ENCODE data around the gene SLC51B. TPM values are rescaled to one million over a fixed set of nuclear protein-coding genes. Genes with fewer than 3 reads are reported as not detected.
"Not testable (repeated sequence)": the region's sequence is repeated elsewhere in the genome, so short reads cannot be mapped to it uniquely, and the experiment has no call there.

The SLC51B gene
- total RNA-seq, 1 experiment from 2014 or later, result 0.24 TPM

DNA sequence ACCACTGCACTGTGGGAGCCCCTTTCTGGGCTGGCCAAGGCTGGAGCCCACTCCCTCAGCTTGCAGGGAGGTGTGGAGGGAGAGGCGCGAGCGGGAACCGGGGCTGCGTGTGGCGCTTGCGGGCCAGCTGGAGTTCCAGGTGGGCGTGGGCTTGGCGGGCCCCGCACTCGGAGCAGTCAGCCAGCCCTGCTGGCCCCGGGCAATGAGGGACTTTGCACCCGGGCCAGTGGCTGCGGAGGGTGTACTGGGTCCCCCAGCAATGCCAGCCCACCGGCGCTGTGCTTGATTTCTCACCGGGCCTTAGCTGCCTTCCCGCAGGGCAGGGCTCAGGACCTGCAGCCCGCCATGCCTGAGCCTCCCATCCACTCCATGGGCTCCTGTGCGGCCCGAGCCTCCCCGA is 29.8 kb downstream of the SLC51B start:
- DNase-seq (ENCODE audit: low read depth, low spot score); in situ Hi-C loops (cut with HindIII; ENCODE audit: low pct_unique_long_range_greater_than_20kb, low sequenced_read_pairs): not testable (repeated sequence)

DNA sequence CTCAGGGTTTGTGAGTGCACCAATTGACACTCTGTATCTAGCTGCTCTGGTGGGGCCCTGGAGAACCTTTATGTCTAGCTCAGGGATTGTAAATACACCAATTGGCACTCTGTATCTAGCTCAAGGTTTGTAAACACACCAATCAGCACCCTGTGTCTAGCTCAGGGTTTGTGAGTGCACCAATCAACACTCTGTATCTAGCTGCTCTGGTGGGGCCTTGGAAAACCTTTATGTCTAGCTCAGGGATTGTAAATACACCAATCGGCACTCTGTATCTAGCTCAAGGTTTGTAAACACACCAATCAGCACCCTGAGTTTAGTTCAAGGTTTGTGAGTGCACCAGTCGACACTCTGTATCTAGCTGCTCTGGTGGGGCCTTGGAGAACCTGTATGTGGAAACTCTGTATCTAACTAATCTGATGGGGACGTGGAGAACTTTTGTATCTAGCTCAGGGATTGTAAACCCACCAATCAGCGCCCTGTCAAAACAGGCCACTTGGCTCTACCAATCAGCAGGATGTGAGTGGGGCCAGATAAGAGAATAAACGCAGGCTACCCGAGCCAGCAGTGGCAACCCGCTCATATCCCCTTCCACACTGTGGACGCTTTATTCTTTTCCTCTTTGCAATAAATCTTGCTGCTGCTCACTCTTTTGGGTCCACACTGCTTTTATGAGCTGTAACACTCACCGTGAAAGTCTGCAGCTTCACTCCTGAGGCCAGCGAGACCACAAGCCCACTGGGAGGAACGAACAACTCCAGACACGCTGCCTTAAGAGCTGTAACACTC is 30.6 kb downstream of the SLC51B start:
- DNase-seq (ENCODE audit: low read depth, low spot score); in situ Hi-C loops (cut with HindIII; ENCODE audit: low pct_unique_long_range_greater_than_20kb, low sequenced_read_pairs): not testable (repeated sequence)

DNA sequence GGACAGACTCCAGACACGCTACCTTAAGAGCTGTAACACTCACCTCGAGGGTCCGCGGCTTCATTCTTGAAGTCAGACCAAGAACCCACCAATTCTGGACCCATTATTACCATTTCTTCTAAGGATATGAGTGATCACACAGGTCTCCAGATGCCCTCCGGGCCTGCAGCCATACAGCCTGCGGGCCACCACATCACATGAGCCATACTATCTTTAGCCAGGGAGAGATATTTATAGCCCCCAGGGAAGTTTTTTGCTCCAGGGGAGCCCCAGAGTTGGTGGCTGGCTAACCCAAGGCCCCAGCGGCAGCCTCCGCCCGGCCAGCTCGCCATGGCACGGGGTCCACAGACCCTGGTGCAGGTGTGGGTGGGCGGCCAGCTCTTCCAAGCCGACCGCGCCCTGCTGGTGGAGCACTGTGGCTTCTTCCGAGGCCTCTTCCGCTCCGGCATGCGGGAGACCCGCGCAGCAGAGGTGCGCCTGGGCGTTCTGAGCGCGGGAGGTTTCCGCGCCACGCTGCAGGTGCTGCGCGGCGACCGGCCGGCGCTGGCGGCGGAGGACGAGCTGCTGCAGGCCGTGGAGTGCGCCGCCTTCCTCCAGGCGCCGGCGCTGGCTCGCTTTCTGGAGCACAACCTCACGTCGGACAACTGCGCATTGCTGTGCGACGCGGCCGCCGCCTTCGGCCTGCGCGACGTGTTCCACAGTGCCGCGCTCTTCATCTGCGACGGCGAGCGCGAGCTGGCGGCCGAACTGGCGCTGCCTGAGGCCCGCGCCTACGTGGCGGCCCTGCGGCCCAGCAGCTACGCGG is 31.5 kb downstream of the SLC51B start, which contains the start of gene KBTBD13:
TSS of gene KBTBD13 (plus strand) at position 261 of the 805 bp plus-strand sequence. CDS start at position 331, 70 bp downstream.
- no peak for DNase-seq (ENCODE audit: low read depth, low spot score)
- in situ Hi-C loops (cut with HindIII; ENCODE audit: low pct_unique_long_range_greater_than_20kb, low sequenced_read_pairs), result no loop called here

DNA sequence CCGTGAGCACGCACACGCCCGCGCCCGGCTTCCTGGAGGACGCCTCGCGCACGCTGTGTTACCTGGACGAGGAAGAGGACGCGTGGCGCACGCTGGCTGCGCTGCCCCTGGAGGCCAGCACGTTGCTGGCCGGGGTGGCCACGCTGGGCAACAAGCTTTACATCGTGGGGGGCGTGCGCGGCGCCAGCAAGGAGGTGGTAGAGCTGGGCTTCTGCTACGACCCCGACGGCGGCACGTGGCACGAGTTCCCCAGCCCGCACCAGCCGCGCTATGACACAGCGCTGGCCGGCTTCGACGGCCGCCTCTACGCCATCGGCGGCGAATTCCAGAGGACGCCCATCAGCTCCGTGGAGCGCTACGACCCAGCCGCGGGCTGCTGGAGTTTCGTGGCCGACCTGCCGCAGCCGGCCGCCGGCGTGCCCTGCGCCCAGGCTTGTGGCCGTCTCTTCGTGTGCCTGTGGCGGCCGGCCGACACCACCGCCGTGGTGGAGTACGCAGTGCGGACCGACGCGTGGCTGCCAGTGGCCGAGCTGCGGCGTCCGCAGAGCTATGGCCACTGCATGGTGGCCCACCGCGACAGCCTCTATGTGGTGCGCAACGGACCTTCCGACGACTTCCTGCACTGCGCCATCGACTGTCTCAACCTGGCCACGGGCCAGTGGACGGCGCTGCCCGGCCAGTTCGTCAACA is 32.2 kb downstream of the SLC51B start:
- in situ Hi-C loops (cut with HindIII; ENCODE audit: low pct_unique_long_range_greater_than_20kb, low sequenced_read_pairs), result no loop called here
- DNase-seq (ENCODE audit: low read depth, low spot score), result no peak

DNA sequence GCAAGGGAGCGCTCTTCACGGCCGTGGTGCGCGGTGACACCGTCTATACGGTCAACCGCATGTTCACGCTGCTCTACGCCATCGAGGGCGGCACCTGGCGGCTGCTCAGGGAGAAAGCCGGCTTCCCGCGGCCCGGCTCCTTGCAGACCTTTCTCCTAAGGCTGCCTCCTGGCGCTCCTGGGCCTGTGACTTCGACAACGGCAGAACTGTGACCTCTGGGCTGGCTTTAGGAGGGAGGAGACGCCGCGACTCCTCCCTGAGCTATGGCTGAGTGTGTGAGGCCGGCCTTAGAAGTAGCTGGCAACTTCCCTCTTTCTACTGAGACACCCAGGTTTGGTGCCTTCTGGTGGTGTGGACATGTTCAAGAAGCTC is 32.8 kb downstream of the SLC51B start:
- in situ Hi-C loops (cut with HindIII; ENCODE audit: low pct_unique_long_range_greater_than_20kb, low sequenced_read_pairs), result no loop called here
- no peak for DNase-seq (ENCODE audit: low read depth, low spot score)

DNA sequence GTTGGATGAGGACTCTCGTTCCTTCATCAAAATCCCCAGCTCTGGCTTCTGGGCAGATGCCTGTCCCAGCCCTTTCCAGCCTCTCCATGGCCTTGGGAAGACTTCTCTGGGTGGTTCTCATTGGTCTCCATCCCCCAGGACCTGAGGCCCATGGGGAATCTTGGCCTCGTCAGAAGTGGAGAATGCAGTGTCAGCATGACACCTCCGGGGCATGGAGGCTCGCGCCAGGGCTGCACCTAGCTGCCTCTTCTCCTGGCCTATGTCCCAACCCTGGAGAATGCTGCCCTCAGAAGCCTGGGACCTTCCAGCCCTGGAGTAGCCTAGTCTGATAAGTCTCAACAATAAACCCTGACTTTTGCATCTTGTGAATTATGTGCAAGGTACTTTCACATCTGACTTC is 34.4 kb downstream of the SLC51B start:
- DNase-seq (ENCODE audit: low read depth, low spot score), result no peak
- in situ Hi-C loops (cut with HindIII; ENCODE audit: low pct_unique_long_range_greater_than_20kb, low sequenced_read_pairs), result no loop called here

DNA sequence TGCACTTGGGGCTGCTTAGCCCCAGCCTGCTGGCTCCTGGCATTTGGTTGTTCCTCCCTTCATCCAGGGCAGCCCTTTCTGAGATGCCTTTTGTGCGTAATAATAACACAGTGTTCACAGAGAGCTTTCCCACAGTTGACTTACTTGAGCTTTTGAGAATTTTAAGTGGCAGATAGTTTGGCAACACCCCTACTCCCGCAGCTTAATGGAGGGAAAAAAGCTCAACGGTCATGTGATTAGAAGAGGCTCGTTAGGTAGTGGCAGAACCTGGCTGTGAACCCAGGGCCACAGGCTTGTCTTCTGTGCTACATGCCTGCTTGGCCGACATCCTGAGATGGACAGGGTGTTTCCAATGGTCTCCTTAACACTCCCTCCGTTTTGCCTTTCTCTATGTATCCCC is 36.1 kb downstream of the SLC51B start:
- in situ Hi-C loops (cut with HindIII; ENCODE audit: low pct_unique_long_range_greater_than_20kb, low sequenced_read_pairs), result no loop called here
- DNase-seq (ENCODE audit: low read depth, low spot score), result no peak

DNA sequence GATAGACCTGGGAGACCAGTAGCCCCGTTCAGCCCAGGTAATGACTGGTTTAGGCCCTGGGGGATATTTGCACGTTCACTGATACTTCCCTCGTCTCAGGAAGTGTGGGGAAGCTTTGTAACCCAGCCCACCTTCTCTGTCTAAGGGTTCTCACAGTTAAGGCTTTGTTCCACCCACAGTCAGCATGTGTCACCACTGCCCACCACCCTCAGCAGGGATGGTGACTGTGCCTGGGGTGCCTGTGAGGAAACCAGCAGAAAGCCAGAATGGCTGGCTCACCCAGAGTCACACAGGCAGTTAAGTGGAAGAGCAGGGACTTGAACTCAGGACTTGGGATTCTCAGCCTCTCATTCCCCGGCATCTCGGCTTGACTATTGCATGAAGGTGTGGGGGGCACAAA is 36.6 kb downstream of the SLC51B start:
- in situ Hi-C loops (cut with HindIII; ENCODE audit: low pct_unique_long_range_greater_than_20kb, low sequenced_read_pairs), result no loop called here

DNA sequence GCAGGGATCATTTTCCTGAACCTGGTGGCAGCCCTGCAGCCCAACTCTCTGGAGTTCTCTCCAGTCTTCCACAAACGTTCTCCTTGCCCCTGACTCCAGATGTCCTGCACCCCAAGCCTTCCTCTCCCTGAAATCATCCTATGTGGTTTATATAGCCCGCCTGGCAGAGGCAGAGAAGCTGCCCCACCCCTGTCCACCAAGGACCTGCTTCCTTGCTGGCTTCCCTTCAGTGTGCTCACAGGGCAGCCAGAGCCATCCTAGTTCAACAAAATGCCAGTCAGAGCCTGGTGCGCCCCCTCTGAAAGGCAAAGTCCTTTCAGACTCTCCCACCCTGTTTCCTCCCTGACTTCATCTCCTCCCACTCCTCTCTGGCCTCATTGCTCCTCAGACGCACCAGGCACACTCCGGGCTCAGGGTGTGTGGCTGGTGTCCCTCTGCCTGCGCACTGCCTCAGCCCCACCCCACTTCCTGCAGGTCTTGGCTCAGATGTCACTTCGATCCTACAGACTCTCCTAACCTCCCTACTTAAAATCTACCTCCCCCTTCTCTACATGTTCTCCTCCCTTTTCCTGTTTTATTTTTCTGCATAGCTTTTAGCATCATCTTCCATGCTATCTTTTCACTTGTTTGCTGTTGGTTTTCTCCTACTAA is 37.2 kb downstream of the SLC51B start:
- DNase-seq (ENCODE audit: low read depth, low spot score), result no peak

More for the DNA sequence above, 36.6 kb downstream of the SLC51B start:
- no peak for DNase-seq (ENCODE audit: low read depth, low spot score)

DNA sequence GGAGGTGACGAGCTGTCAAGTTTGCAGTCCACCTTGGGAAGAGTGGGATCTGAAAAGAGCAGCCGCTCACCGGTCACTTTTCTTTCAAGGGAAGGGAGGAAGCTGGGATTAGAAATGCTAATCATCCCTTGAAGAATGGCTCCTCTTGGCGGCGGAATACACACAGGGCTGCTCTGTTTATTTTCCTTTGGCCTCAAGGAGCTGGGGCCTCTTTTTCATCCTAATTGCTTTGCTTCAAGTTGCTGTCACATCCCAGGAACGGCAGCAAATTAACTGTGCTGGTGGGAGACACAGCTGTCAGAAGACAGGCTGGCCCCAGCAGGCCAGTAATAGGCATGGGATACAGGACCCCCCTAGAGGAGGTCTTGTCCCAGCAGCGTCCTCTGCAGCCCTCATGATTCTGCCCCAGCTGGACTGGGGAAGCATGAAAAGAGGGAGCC is 38.1 kb downstream of the SLC51B start:
- in situ Hi-C loops (cut with HindIII; ENCODE audit: low pct_unique_long_range_greater_than_20kb, low sequenced_read_pairs), result no loop called here
- DNase-seq (ENCODE audit: low read depth, low spot score), result peak; percentile 54

More for the DNA sequence above, 37.2 kb downstream of the SLC51B start:
- in situ Hi-C loops (cut with HindIII; ENCODE audit: low pct_unique_long_range_greater_than_20kb, low sequenced_read_pairs), result no loop called here

DNA sequence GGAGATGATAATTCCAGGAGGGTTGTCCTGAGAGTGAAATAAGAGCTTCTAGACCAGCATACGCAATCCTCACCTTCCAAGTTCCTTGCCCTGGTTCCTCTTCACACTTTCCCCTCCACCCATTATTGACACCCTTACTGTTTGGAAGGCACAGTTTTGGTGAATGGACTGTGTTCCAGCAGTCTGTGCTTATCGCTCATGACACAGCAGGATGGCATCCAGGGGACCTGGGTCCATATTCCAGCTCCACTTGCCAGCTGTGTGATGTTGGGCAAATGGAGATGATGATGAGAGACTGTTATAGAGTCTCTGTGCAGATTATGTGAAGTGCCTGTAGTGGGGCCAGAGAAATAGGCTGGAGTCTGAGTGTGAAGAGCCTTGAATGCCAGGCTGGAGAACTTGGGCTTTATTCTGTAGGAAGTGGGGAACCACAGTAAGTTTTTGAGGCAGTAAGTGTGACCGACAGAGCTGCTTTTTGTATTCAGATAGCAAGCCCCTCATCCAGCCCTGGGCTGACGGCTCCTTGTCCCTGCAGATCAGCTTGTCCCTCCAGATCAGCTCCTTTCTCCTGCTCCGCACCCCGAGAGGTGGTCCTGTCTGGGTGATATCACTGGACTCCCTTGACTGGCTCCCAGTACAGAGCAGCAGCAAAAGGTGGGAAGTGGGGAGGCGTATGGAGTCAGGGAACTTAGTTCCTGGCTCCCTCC is 39.5 kb downstream of the SLC51B start:
- no peak for DNase-seq (ENCODE audit: low read depth, low spot score)
- in situ Hi-C loops (cut with HindIII; ENCODE audit: low pct_unique_long_range_greater_than_20kb, low sequenced_read_pairs), result no loop called here

DNA sequence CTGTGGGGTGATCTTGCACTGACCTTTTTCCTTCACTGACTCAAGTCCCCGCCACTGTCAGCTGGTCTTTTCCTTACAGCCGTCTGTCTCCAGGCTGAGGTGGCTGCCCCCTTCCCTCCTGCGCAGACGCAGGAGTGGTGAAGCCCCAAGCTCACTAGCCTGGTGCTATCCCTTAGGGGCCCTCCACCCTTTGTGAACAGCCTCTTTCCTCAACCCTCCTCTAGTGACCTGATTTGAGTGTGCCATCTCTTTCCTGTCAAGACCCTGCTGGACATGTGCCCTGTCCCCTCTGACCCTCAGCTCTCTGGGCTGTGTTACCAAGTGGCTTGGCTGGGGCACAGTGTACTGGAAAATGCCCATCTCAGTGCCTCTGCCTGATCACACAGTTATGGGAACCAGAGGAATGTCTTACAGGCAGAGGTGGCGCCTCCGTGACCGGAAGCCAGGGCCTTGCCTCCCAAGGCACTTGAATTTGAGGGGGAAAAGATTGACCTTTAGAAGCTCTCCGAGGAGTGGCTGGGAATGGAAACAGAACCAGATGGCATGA is 40.1 kb downstream of the SLC51B start:
- in situ Hi-C loops (cut with HindIII; ENCODE audit: low pct_unique_long_range_greater_than_20kb, low sequenced_read_pairs), result no loop called here
- no peak for DNase-seq (ENCODE audit: low read depth, low spot score)

DNA sequence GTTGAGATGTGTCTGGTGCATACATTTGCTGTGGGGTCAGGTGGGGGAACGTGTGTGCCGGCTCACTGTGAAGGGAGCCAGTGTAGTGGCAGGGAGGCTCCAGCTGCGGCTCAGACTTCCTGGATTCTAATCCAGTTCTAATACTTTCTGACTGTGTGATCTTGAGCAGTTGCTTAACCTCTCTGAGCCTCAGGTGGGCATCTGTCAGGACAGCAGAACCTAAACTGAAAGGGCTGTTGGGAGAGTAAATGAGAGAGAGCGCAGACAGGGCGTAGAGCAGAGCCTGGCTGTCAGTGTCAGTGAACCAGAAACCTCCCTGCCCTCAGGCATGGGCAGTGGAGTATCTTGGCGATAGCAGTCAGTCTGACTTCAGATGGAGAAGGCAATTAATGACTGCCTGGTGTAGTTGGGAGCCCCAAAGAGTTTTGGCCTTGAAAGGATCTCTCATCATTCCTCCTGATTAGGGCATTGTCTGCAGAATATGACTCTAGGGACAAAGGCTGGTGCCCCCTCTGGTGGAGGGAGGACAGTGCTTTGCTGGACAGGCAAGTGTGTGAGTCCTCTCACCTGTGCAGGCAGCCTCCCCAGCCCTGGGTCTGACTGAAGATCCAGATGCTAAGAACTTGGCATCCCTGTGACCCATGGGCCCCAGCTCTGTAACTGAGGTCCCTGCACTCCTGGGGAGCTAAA is 40.9 kb downstream of the SLC51B start:
- in situ Hi-C loops (cut with HindIII; ENCODE audit: low pct_unique_long_range_greater_than_20kb, low sequenced_read_pairs), result no loop called here
- DNase-seq (ENCODE audit: low read depth, low spot score), result peak; percentile 57

DNA sequence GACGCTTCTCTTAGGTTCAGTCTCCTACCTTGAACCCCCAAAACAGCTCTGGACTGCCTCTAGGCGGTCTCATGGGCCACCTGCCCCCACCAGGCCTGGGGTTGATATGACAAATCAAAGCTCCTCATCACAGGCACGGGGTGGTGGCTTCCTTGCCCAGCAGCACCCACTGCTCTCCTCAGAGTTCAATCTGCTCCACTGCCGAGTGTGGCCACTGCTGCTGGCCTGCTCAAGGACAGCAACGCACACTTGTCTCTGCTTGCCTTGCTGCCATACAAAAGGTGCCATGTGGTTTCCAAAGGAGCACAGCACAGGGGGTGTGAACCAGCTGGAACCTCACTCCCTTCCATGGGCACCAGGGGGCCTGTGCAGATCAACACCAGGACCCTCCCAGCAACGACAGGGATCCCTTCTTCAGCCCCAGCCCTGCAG is 41.5 kb downstream of the SLC51B start:
- in situ Hi-C loops (cut with HindIII; ENCODE audit: low pct_unique_long_range_greater_than_20kb, low sequenced_read_pairs), result no loop called here
- DNase-seq (ENCODE audit: low read depth, low spot score), result peak; percentile 45

DNA sequence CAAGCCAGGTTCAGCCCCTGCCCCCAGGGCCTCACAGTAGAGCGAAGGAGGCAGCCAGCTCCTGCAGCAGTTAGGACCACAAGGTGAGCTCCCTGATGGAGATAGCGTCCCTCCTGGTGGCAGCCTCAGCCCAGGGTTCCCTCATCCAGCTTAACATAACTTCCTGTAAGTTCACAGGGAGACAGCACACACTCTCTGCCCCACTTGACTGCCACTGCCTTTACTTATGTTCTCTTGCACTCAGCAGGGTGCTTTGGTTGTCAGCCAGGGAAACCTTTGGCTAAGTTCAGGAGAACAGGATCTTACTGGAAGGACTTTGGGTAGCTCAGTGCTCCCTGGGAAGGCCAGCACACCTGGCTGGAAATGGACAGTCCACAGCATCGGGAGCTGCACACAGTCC is 42.2 kb downstream of the SLC51B start:
- in situ Hi-C loops (cut with HindIII; ENCODE audit: low pct_unique_long_range_greater_than_20kb, low sequenced_read_pairs), result no loop called here
- no peak for DNase-seq (ENCODE audit: low read depth, low spot score)

DNA sequence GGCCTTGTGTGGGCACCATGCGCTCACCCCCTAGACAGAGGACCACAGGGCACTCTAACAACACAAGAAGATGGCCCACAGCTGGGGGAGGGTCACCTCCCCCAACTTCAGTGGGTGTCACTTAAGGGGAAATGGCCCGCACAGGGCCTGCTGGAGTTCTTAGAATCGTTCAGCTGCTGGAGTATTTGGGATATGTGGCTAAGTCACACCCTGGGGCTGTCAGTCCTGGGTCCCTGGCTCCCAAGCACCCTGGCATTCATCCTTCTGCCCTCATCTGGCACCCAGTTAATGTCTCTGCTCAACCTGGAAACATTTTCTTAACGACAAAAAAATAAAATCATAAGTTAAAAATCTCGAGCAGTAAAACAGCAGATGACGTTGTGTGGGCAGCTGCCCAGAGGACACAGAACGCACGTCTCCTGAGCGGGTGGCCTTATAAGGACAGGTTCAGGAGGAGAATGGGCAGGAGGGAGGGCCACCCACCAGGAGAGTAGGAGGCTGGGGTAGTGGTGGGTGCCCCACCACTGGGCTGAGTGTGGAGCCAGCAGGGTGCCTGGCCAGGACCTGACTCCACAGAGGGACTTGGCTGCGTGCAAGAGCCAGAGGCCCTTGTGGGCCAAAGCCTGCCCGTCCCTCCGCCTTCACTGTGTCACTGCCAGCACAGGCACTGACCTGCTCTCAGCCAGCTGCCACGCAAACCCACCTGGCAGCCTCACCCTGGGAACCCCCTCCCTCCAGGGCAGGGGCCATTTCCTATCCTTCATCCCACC is 42.9 kb downstream of the SLC51B start:
- in situ Hi-C loops (cut with HindIII; ENCODE audit: low pct_unique_long_range_greater_than_20kb, low sequenced_read_pairs), result no loop called here
- DNase-seq (ENCODE audit: low read depth, low spot score), result no peak

Measured in SK-MEL-5 (cell line).